GM19238 (cell line): Measurements from ENCODE around the gene CYLD.
A peak's percentile ranks its signal among the peaks of the same experiment; 100 is the strongest.

Source experiments
- DNase-seq: peaks from one replicate; pipeline ENCODE4 v3.0.0; 2011; ENCODE audit warnings: low spot score; ENCODE audit not compliant: insufficient read length

CYLD gene

GRCh38 chr16:50739031-50739430 is 2.9 kb upstream of the CYLD start:
- no peak for DNase-seq

- no peak for DNase-seq
These were observed 1.1 kb upstream of the CYLD start for GRCh38 chr16:50740736-50741135.

DNA sequence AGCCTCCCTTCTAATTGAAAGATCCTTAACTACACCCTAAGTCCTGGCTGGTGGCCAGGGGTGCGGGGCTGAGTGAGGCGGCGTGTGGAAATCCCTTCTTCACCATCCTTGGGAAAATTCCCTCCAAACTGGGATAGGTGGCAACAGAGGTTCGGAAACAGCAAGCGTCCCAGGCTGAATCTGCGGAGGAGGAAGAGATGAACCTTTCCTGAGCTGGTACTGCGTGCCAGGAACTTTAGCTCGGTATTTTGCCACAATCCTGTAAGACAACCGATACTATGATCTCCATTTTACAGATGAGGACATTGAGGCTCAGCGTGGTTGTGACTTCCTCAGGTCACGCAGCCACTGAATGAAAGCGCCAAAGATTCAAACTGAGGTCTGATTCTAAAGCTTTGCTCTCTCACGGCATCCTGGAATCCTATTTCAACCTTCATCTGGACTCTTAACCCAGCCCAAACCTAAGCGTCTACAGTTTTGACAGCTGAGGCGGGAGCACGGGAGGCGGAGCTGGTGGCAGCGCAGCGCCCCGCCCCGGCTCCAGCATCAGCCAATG is 583 bp upstream of the CYLD start:
- DNase-seq, result no peak

- DNase-seq, result peak; percentile 50
These were observed 802 bp downstream of the CYLD start for GRCh38 chr16:50742576-50743200.

DNA sequence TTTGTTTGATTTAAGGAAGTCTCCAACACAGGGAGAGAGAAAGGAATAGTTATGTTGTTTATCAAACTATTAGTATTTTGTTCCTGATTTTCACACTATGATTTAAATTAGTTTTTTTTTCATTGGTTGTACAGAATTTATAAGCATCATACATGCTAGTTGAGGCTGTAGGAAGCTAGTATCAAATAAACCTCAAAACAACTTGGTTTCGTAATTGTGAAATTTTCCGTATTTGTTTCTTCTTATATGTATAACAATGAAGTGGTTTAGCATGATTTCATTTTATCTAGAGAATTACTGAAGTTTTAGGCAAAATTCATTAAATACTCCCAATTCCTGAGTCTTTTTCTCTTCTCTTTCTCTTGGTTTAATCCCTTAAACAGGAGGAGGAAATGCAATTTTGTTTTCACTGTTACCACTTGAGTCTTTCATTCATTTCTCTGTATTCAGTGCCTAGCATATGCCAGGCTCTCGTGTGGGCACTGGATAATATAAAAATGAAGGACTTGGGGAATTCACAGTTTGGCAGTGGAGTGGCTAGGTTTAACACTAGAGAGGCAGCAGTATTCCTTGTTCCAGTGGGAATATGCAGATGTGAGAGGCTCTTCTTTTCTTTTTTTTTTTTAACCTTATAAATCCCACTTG is 1.8 kb downstream of the CYLD start:
- no peak for DNase-seq

GRCh38 chr16:50744881-50745280 is 3.0 kb downstream of the CYLD start:
- DNase-seq, result no peak

- DNase-seq, result no peak
These were observed 4.1 kb downstream of the CYLD start for GRCh38 chr16:50745940-50746339.

- no peak for DNase-seq
These were observed 5.5 kb downstream of the CYLD start for GRCh38 chr16:50747207-50747956.

DNA sequence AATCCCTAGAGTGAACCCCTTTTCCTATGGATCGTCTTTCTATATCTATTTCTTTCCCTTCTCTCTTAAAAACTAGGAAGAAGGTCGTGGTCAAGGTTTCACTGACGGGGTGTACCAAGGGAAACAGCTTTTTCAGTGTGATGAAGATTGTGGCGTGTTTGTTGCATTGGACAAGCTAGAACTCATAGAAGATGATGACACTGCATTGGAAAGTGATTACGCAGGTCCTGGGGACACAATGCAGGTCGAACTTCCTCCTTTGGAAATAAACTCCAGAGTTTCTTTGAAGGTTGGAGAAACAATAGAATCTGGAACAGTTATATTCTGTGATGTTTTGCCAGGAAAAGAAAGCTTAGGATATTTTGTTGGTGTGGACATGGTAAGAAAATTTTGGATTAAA is 9.6 kb downstream of the CYLD start:
- DNase-seq, result no peak

- DNase-seq, result no peak
These were observed 10.8 kb downstream of the CYLD start for GRCh38 chr16:50752471-50753235.

GRCh38 chr16:50756473-50756872 is 14.6 kb downstream of the CYLD start:
- DNase-seq, result no peak

- no peak for DNase-seq
These were observed 19.4 kb downstream of the CYLD start for GRCh38 chr16:50761267-50761666.

DNA sequence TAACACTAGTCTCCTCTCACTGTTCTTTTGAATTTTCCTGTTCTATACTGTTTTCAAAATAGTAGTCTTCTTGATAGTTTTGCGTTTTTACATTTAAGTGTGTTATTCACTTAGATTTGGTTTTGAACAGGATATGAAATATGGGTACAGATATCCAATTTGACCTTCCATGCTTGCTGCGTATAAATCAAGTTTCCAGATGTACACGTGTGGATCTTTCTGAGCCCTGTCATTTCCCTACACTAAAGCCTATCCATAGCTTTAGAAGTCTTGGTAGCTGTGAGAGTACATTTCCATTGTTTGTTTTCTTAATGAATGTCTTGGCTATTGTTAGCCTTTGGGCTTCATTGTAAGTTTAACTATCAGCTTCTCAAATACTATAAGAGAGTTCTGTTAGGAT is 20.4 kb downstream of the CYLD start:
- no peak for DNase-seq

DNA sequence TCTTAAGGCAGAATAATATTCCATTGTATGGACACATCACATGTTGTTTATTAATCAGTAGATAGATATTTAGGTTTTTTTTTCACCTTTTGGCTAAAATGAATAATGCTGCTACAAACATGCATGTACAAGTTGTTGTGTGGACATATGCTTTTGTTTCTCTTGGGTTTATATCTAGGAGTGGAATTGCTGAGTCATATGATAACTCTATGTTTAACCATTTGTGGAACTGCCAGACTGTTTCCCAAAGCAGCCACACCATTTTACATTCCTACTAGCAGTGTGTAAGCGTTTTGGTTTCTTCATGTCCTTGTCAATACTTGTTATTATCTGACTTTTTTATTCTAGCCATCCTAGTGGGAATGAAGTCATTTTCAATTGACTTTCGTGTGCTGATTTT is 21.3 kb downstream of the CYLD start:
- DNase-seq, result no peak

DNA sequence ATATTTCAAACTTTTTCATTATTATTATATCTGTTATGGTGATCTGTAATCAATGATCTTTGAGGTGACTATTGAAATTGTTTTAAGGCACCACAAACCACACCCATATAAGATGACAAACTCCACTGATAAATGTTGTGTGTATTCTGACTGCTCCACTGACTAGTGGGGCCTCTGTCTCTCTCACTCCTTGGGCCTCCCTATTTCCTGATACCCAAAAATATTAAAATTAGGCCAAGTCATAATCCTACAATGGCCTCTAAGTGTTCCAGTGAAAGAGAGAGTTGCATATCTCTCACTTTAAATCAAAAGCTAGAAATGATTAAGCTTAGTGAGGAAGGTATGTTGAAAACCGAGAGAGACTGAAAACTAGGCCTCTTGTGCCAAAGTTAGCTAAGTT is 23.4 kb downstream of the CYLD start:
- no peak for DNase-seq

GRCh38 chr16:50765861-50766260 is 24.0 kb downstream of the CYLD start:
- DNase-seq, result no peak

- no peak for DNase-seq
These were observed 25.3 kb downstream of the CYLD start for GRCh38 chr16:50767197-50767596.

GRCh38 chr16:50771366-50771765 is 29.5 kb downstream of the CYLD start:
- DNase-seq, result no peak

DNA sequence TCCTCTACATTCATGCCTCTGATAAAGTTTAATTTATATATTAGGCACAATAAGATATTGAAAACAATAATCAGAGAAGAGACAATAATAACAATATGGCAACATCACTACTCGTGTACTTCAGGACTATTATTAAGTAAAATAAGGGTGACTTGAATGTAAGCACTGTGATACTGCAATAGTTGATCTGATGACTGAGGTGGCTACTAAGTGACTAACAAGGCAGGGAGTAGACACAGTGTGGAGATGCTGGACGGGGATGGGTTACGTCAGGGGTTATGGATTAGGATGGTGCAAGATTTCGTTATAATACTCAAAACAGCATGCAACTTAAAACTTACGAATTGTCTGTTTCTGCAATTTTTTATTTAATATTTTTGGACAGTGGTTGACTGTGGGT is 32.5 kb downstream of the CYLD start:
- no peak for DNase-seq

DNA sequence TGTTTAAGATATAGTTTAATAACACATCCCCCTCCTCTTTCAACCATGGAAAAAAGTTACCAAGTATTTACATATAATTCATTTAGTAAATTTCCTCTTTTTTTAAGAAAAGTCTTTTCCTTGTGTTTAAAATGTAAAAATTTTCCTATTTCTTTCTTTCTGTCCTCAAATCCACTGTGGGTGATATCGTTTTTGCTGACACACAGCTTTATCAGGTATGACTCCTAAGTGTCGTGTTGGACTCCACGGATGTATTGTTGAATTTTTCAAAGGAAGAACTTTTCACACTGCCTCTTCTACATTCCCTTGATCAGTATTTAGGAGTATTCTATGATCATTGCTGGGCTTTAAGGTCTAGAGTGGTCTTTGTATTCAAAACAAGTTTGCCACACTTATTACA is 33.1 kb downstream of the CYLD start:
- no peak for DNase-seq

DNA sequence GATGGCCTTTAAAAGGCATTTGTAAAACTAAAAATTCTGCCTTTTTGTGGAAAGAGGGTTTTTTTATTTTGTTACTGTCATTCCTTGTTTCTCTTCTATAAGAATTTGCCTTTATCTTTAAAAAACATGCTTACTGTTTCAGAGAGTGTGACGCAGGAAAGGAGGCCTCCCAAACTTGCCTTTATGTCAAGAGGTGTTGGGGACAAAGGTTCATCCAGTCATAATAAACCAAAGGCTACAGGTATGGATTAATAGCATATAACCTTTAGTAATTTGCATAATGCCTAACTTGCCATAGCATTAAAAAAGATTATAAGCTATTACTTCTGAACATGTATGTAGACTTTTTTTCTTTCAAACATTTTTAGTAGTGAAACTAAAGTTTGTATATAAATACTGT is 34.2 kb downstream of the CYLD start:
- DNase-seq, result no peak
